GM12878 (cell line): ENCODE measurements around the gene GPC5. TPM values are rescaled to one million over a fixed set of nuclear protein-coding genes. Genes with fewer than 3 reads are reported as not detected.

Experiments used
- ATAC-seq: fragments of 200-7000 bp; cut with Tn5 transposase; 3 replicates; pipeline ENCODE4 v1.9.1; 2020; ENCODE audit warnings: mild to moderate bottlenecking, moderate library complexity
- BruUV-seq: library from RNA; stranded (reverse); fragments of 400-500 nt; replicated peaks from 2 replicates; lab custom pipeline; 2021; lab: Mats Ljungman, UMichigan
- CTCF ChIA-PET: fragments of 300-600 bp; sonication (Branson Sonifier 250); formaldehyde crosslinking; extraction: SDS; loops from one replicate; lab custom pipeline; 2021; ENCODE audit warnings: inconsistent platforms; lab: Yijun Ruan, JAX
- POLR2A ChIA-PET: fragments of 350-600 bp; formaldehyde crosslinking; extraction: SDS; loops from one replicate; lab custom pipeline; 2021; ENCODE audit warnings: inconsistent platforms; lab: Charles Lee
- RAD21 ChIA-PET: fragments of 300-600 bp; sonication (Branson Sonifier 250); formaldehyde crosslinking; loops from one replicate; lab custom pipeline; 2023; ENCODE audit warnings: antibody characterized with exemption; ENCODE audit not compliant: unreplicated experiment; lab: Charles Lee
- SMC1A ChIA-PET: fragments of 300-600 bp; sonication (Branson Sonifier 250); formaldehyde crosslinking; loops from one replicate; lab custom pipeline; 2023; ENCODE audit not compliant: unreplicated experiment, uncharacterized antibody; lab: Charles Lee
- DNase-seq: peaks from one replicate; pipeline ENCODE4 v3.0.0-alpha.2; 2011; ENCODE audit warnings: low read depth, low spot score
- FAIRE-seq: peaks from 3 replicates; lab custom pipeline; 2011; peaks lifted over from hg19 to GRCh38; lab: Jason Lieb, UNC
- H2AFZ ChIP-seq: 2 replicates; pipeline ENCODE4 v1.6.0; 2011; ENCODE audit warnings: low read depth, low read length, control low read depth; ENCODE audit not compliant: control insufficient read depth
- H3K27ac ChIP-seq: 2 replicates; pipeline ENCODE4 v1.5.1; 2011; ENCODE audit warnings: control low read depth; ENCODE audit not compliant: control insufficient read depth, insufficient read depth
- H3K27me3 ChIP-seq, 2 experiments: replicated peaks in 1 of 2; 2 replicates each; pipeline versions ENCODE4 v1.6.0 to v1.6.1; 2011; ENCODE audit warnings: low read length in 1 of 2; ENCODE audit not compliant: control insufficient read depth in 2 of 2, insufficient read depth in 2 of 2
- H3K36me3 ChIP-seq, 2 experiments: 2 replicates each; pipeline ENCODE4 v1.5.1; 2011; ENCODE audit warnings: low read length in 1 of 2; ENCODE audit not compliant: control insufficient read depth in 2 of 2, insufficient read depth in 2 of 2
- H3K4me1 ChIP-seq: 2 replicates; pipeline ENCODE4 v1.6.1; 2011; ENCODE audit warnings: mild to moderate bottlenecking, low read length, moderate library complexity, mixed read lengths; ENCODE audit not compliant: control insufficient read depth, insufficient read depth
- H3K4me2 ChIP-seq: 2 replicates; pipeline ENCODE4 v1.6.0; 2011; ENCODE audit warnings: control low read depth; ENCODE audit not compliant: control insufficient read depth, insufficient read depth
- H3K4me3 ChIP-seq: fragments of 200-600 bp; sonication (generic); 2 replicates; pipeline ENCODE4 v1.5.1; 2016
- H3K79me2 ChIP-seq: 2 replicates; pipeline ENCODE4 v1.6.0; 2011; ENCODE audit warnings: low read length; ENCODE audit not compliant: control insufficient read depth, insufficient read depth
- H3K9ac ChIP-seq: 2 replicates; pipeline ENCODE4 v1.8.0; 2011; ENCODE audit warnings: low read length, control low read depth, mixed read lengths; ENCODE audit not compliant: control insufficient read depth, insufficient read depth
- H3K9me3 ChIP-seq: replicated peaks from 3 replicates; pipeline ENCODE4 v1.5.1; 2011; ENCODE audit warnings: mild to moderate bottlenecking, low read length; ENCODE audit not compliant: control insufficient read depth, insufficient read depth
- H4K20me1 ChIP-seq: 2 replicates; pipeline ENCODE4 v1.6.0; 2011; ENCODE audit not compliant: control insufficient read depth, insufficient read depth
- ATF2 ChIP-seq: IDR thresholded peaks from 2 replicates; pipeline ENCODE4 v1.6.1; 2012; ENCODE audit warnings: low read length, inconsistent platforms
- CUX1 ChIP-seq: IDR thresholded peaks from 2 replicates; pipeline ENCODE4 v1.6.1; 2012; ENCODE audit warnings: improper control_type of control experiment, low read depth, low read length; ENCODE audit not compliant: insufficient replicate concordance
- DPF2 ChIP-seq: fragments of 450-650 bp; IDR thresholded peaks from 2 replicates; pipeline ENCODE4 v1.6.1; 2017; ENCODE audit warnings: mild to moderate bottlenecking
- HDAC2 ChIP-seq: fragments of 200-600 bp; sonication (generic); IDR thresholded peaks from 2 replicates; pipeline ENCODE4 v1.6.1; 2017
- HDAC6 ChIP-seq: fragments of 200-600 bp; sonication (generic); IDR thresholded peaks from one replicate; pipeline ENCODE4 v1.8.0; 2017; ENCODE audit warnings: antibody characterized with exemption; ENCODE audit not compliant: unreplicated experiment
- MTA3 ChIP-seq: IDR thresholded peaks from 2 replicates; pipeline ENCODE4 v1.6.1; 2012; ENCODE audit warnings: low read length, inconsistent platforms, borderline replicate concordance
- MYB ChIP-seq: fragments of 150-350 bp; IDR thresholded peaks from 2 replicates; pipeline ENCODE4 v1.6.1; 2014; ENCODE audit warnings: mild to moderate bottlenecking, low read depth, low read length, borderline replicate concordance
- NR2C2 ChIP-seq: IDR thresholded peaks from 2 replicates; pipeline ENCODE4 v1.6.1; 2011; ENCODE audit warnings: borderline replicate concordance, low read depth; ENCODE audit not compliant: control insufficient read depth, insufficient read length
- PAX8 ChIP-seq: fragments of 450-650 bp; IDR thresholded peaks from 2 replicates; pipeline ENCODE4 v1.6.1; 2017; ENCODE audit warnings: mild to moderate bottlenecking, moderate library complexity
- RELB ChIP-seq: fragments of 450-650 bp; IDR thresholded peaks from 2 replicates; pipeline ENCODE4 v1.6.1; 2017; ENCODE audit warnings: low read depth, mild to moderate bottlenecking, moderate library complexity
- SIN3A ChIP-seq: IDR thresholded peaks from 2 replicates; pipeline ENCODE4 v1.6.1; 2012; ENCODE audit warnings: low read depth, low read length, improper control_type of control experiment
- SREBF1 ChIP-seq: IDR thresholded peaks from 2 replicates; pipeline ENCODE4 v1.6.1; 2012; ENCODE audit warnings: mild to moderate bottlenecking, low read length
- WRNIP1 ChIP-seq: IDR thresholded peaks from 2 replicates; pipeline ENCODE4 v1.6.1; 2011; ENCODE audit warnings: low read depth, low read length, improper control_type of control experiment, borderline replicate concordance
- ZNF217 ChIP-seq: fragments of 450-650 bp; IDR thresholded peaks from 2 replicates; pipeline ENCODE4 v1.6.1; 2017; ENCODE audit warnings: antibody characterized with exemption, mild to moderate bottlenecking
- WGBS: methylation state at CpG from one replicate; pipeline ENCODE4 v1.1.6; 2016; ENCODE audit warnings: low lambda C conversion rate; ENCODE audit not compliant: insufficient replicate concordance, insufficient coverage; ENCODE audit errors: missing lambda C conversion rate; 5-methylcytosine and 5-hydroxymethylcytosine counted together
- in situ Hi-C: fragments of 300-500 bp; cut with MboI; formaldehyde crosslinking; loops from 9 replicates; pipeline ENCODE4 v1.14.3; 2018; ENCODE audit warnings: mixed read lengths
- intact Hi-C: fragments of 100-400 bp; cut with micrococcal nuclease; formaldehyde crosslinking; loops from one replicate; pipeline ENCODE4 v1.14.2; 2022; ENCODE audit not compliant: unreplicated experiment
- polyA plus RNA-seq, 11 experiments: library from polyadenylated mRNA; depleted of rRNA in 4 of 11; unstranded in 6 of 11; stranded (reverse) in 5 of 11; fragments of >200 nt; fragmentation: Nextera tagmentation in 4 of 11; fragmentation: Illumina TruSeq in 1 of 11; extraction: Ambion mirVana in 4 of 11; extraction: Trizol in 1 of 11; gene quantifications; 1 replicate in 1 of 11; 2 replicates in 10 of 11; pipeline versions ENCODE4 v1.2.1 to v1.2.3, GENCODE V29; 2011 to 2016; ENCODE audit warnings: inconsistent platforms in 2 of 11, missing spikeins in 2 of 11, low read depth in 1 of 11
- total RNA-seq, 4 experiments: library from RNA; depleted of rRNA in 3 of 4; stranded (reverse); fragments of >200 nt in 3 of 4; fragmentation: Illumina TruSeq in 1 of 4; extraction: Trizol in 1 of 4; gene quantifications; 2 replicates each; pipeline versions ENCODE4 v1.2.1 to v1.2.3, GENCODE V29; 2013 to 2021

Gene GPC5
- total and polyA plus RNA-seq, 10 of the 15 experiments (the other 5 are each of a cell fraction or from before 2014, with no cell fraction given), result 0.05 to 0.87 (median 0.44) TPM; not detected in 1

GRCh38 chr13:91863699-91864098, 465.3 kb downstream of the GPC5 start:
- Histone ChIP-seq H3K9me3 (no peaks in the 10 kb centered on the region), H3K27me3 (no peaks in the 10 kb centered on the region), H3K36me3 (no peaks in the 10 kb centered on the region), H4K20me1 (no peaks in the 10 kb centered on the region), H3K27ac (no peak overlapping the region), H3K79me2 (no peaks in the 10 kb centered on the region), H3K9ac (no peak overlapping the region), H2AFZ (no peak overlapping the region), H3K4me2 (no peak overlapping the region), H3K4me3 (no peak overlapping the region), H3K4me1 (no peaks in the 10 kb centered on the region)
- intact Hi-C loops, result no loop called here
- ChIA-PET POLR2A (no interaction called here), RAD21 (no interaction called here), CTCF (interaction anchor here (1.0 kb wide), 1 partner anchor 25 kb away, joined by 3 read pairs; no protein-coding TSS in a partner anchor), SMC1A (no interaction called here)
- 44% methylated on average over 1 of the region's 1 CpG for WGBS
- ATAC-seq (no peak), DNase-seq (no peak), FAIRE-seq (no peak)
- TF ChIP-seq RELB (no peak), SREBF1 (no peak), HDAC6 (no peak), CUX1 (no peak), NR2C2 (no peak), SIN3A (no peak), ZNF217 (no peak), MTA3 (no peak), ATF2 (no peak), WRNIP1 (no peak), HDAC2 (no peak), PAX8 (no peak), MYB (no peak), DPF2 (no peak)
- BruUV-seq, result no TSS peak
- in situ Hi-C loops, result no loop called here
